HepG2 (cell line): Measurements from ENCODE around the gene SBNO1. TPM values are rescaled to one million over a fixed set of nuclear protein-coding genes. Genes with fewer than 3 reads are reported as not detected.
A peak's percentile ranks its signal among the peaks of the same experiment; 100 is the strongest.

Experiments
- AKNA ChIP-seq: sonication (generic); formaldehyde crosslinking; IDR thresholded peaks from 2 replicates; pipeline ENCODE4 v1.4.0; 2020; ENCODE audit warnings: missing genetic modification reagents, borderline replicate concordance
- CCDC6 ChIP-seq: sonication (generic); formaldehyde crosslinking; IDR thresholded peaks from 2 replicates; pipeline ENCODE4 v1.8.1; 2022; ENCODE audit warnings: mild to moderate bottlenecking, missing genetic modification reagents, moderate library complexity
- CREBL2 ChIP-seq: sonication (generic); formaldehyde crosslinking; IDR thresholded peaks from 2 replicates; pipeline ENCODE4 v1.8.1; 2023; ENCODE audit warnings: missing genetic modification reagents, mild to moderate bottlenecking, borderline replicate concordance
- CREM ChIP-seq, 2 experiments: sonication (generic) in 1 of 2; formaldehyde crosslinking in 1 of 2; IDR thresholded peaks; 2 replicates each; pipeline versions ENCODE4 v1.4.0 to v1.6.1; 2016 to 2020; ENCODE audit warnings: antibody characterized with exemption in 1 of 2, mild to moderate bottlenecking in 1 of 2, missing genetic modification reagents in 1 of 2
- KDM5B ChIP-seq: sonication (generic); formaldehyde crosslinking; IDR thresholded peaks from 2 replicates; pipeline ENCODE4 v1.4.0; 2020; ENCODE audit warnings: missing genetic modification reagents, mild to moderate bottlenecking, borderline replicate concordance
- MLLT10 ChIP-seq: sonication (generic); formaldehyde crosslinking; IDR thresholded peaks from 2 replicates; pipeline ENCODE4 v1.4.0; 2020; ENCODE audit warnings: missing genetic modification reagents
- MTA1 ChIP-seq: sonication (generic); formaldehyde crosslinking; IDR thresholded peaks from 2 replicates; pipeline ENCODE4 v1.4.0; 2020; ENCODE audit warnings: missing genetic modification reagents, mild to moderate bottlenecking, borderline replicate concordance
- ONECUT2 ChIP-seq: sonication (generic); formaldehyde crosslinking; IDR thresholded peaks from 2 replicates; pipeline ENCODE4 v1.4.0; 2020; ENCODE audit warnings: missing genetic modification reagents
- RELA ChIP-seq: sonication (generic); formaldehyde crosslinking; IDR thresholded peaks from 2 replicates; pipeline ENCODE4 v1.4.0; 2020; ENCODE audit warnings: missing genetic modification reagents
- RFXAP ChIP-seq: sonication (generic); formaldehyde crosslinking; IDR thresholded peaks from 2 replicates; pipeline ENCODE4 v1.4.0; 2020; ENCODE audit warnings: missing genetic modification reagents, borderline replicate concordance
- SIN3A ChIP-seq: IDR thresholded peaks from 2 replicates; pipeline ENCODE4 v1.6.1; 2011; ENCODE audit warnings: low read depth, mild to moderate bottlenecking, control low read depth, low read length, borderline replicate concordance
- TEAD3 ChIP-seq: optimal IDR thresholded peaks from 2 replicates; pipeline ENCODE3; 2016; ENCODE audit warnings: borderline replicate concordance
- ZC3H13 ChIP-seq: sonication (generic); formaldehyde crosslinking; IDR thresholded peaks from 2 replicates; pipeline ENCODE4 v1.8.1; 2023; ENCODE audit warnings: mild to moderate bottlenecking, missing genetic modification reagents, moderate library complexity
- ZMAT3 ChIP-seq: sonication (generic); formaldehyde crosslinking; conservative IDR thresholded peaks from 2 replicates; pipeline ENCODE4 v1.7.0; 2021; ENCODE audit warnings: missing genetic modification reagents
- ZNF160 ChIP-seq: sonication (generic); formaldehyde crosslinking; IDR thresholded peaks from 2 replicates; pipeline ENCODE4 v1.8.0; 2022; ENCODE audit warnings: mild to moderate bottlenecking, inconsistent platforms, missing genetic modification reagents
- ZNF274 ChIP-seq: sonication (generic); formaldehyde crosslinking; IDR thresholded peaks from 2 replicates; pipeline ENCODE4 v1.5.1; 2020; ENCODE audit warnings: mild to moderate bottlenecking, missing genetic modification reagents
- ZNF280B ChIP-seq: sonication (generic); formaldehyde crosslinking; IDR thresholded peaks from 2 replicates; pipeline ENCODE4 v1.5.0; 2020; ENCODE audit warnings: missing genetic modification reagents, mild to moderate bottlenecking, borderline replicate concordance
- ZNF605 ChIP-seq: sonication (generic); formaldehyde crosslinking; IDR thresholded peaks from 2 replicates; pipeline ENCODE4 v1.8.0; 2022; ENCODE audit warnings: mild to moderate bottlenecking, missing genetic modification reagents
- ZNF766 ChIP-seq: sonication (generic); formaldehyde crosslinking; IDR thresholded peaks from 2 replicates; pipeline ENCODE4 v1.5.0; 2020; ENCODE audit warnings: missing genetic modification reagents, borderline replicate concordance
- ZNF777 ChIP-seq: sonication (generic); formaldehyde crosslinking; IDR thresholded peaks from 2 replicates; pipeline ENCODE4 v1.4.0; 2020; ENCODE audit warnings: missing genetic modification reagents
- polyA plus RNA-seq, 8 experiments: library from polyadenylated mRNA; depleted of rRNA in 3 of 8; stranded (reverse) in 7 of 8; unstranded in 1 of 8; fragments of >200 nt; fragmentation: Illumina TruSeq in 4 of 8; extraction: Trizol in 4 of 8; gene quantifications; 2 replicates each; pipeline versions ENCODE4 v1.2.1 to v1.2.3, GENCODE V29; 2011 to 2016; ENCODE audit warnings: low read depth in 4 of 8, missing spikeins in 1 of 8, mixed read lengths in 1 of 8; ENCODE audit not compliant: insufficient read depth in 1 of 8
- total RNA-seq, 5 experiments: library from RNA; depleted of rRNA; stranded (reverse); fragments of >200 nt; fragmentation: Illumina TruSeq; extraction: Trizol; gene quantifications; 2 replicates each; pipeline ENCODE4 v1.2.3, GENCODE V29; 2016; ENCODE audit warnings: low read depth in 1 of 5
- TF ChIP-seq, protein P1 (sequence below): IDR thresholded peaks from 2 replicates; pipeline ENCODE4 v1.6.1; 2016; ENCODE audit warnings: control low read depth
- TF ChIP-seq, protein P2 (sequence below): IDR thresholded peaks from 2 replicates; pipeline ENCODE4 v1.6.1; 2012; ENCODE audit warnings: inconsistent platforms

SBNO1 gene
- total and polyA plus RNA-seq, 2 of the 13 experiments (the other 11 are each of a cell fraction or from before 2014, with no cell fraction given): 10.9 to 40.2 TPM

DNA sequence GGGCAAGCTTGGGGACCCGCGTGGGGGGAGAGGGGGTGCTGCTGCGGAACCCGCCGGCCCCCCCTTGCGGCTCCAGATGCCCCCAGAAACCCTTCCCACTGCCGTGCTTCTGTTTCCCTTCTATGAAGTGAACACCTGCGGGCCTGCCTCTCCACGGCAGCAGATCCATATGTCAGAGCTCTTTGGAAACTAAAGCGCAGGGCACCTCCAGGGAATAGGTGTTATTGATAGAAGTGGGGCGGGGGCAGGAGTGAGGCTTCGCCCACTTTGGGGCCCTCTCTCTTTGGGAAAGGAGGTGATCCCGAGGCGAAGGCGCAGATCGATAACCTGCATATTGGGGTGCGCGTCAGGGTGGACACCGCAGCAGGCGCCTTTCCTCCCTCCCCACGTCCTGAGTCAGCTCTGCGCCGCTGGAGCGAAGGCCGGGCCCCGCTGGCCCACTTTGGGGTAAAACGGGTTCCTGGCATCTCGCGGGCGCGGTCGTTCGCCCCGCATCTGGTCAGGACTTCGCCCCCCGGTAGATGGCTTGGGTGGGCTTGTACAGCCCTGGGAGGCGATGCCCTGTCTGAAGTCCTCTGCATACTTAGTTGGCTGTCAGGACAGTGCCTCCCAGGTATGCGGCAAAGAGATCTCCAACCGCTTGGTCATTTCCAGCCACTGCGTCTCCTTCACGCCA is 19.8 kb upstream of the SBNO1 start (continued):
- TF ChIP-seq AKNA (no peak), ZNF777 (CRISPR knock-in tag) (peak; percentile 22; the same call in 1 of the 2 replicates), TEAD3 (peak; percentile 40), KDM5B (CRISPR knock-in tag) (0 out of 2 replicates have a peak, but pooled peaks have one; percentile 41), MTA1 (CRISPR knock-in tag) (no peak), ZNF274 (CRISPR knock-in tag) (0 out of 2 replicates have a peak, but pooled peaks have one; percentile 33), CCDC6 (CRISPR knock-in tag) (no peak), ZNF280B (peak; percentile 54; the same call in 1 of the 2 replicates), CREM (IDR thresholded peaks at IDR 0.05) (no peak), CREM (CRISPR knock-in tag; IDR thresholded peaks at IDR 0.05) (no peak), ZNF605 (CRISPR knock-in tag) (no peak), ZNF766 (CRISPR knock-in tag) (no peak), ZC3H13 (no peak), MLLT10 (CRISPR knock-in tag) (no peak), RELA (no peak), ZNF160 (CRISPR knock-in tag) (no peak), ONECUT2 (CRISPR knock-in tag) (0 out of 2 replicates have a peak, but pooled peaks have one; percentile 10), ZMAT3 (no peak), RFXAP (CRISPR knock-in tag) (no peak), SIN3A (0 out of 2 replicates have a peak, but pooled peaks have one; percentile 5), CREBL2 (CRISPR knock-in tag) (no peak)
- TF ChIP-seq, protein P1, sequence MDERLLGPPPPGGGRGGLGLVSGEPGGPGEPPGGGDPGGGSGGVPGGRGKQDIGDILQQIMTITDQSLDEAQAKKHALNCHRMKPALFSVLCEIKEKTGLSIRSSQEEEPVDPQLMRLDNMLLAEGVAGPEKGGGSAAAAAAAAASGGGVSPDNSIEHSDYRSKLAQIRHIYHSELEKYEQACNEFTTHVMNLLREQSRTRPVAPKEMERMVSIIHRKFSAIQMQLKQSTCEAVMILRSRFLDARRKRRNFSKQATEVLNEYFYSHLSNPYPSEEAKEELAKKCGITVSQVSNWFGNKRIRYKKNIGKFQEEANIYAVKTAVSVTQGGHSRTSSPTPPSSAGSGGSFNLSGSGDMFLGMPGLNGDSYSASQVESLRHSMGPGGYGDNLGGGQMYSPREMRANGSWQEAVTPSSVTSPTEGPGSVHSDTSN: no peak
- TF ChIP-seq, protein P2, sequence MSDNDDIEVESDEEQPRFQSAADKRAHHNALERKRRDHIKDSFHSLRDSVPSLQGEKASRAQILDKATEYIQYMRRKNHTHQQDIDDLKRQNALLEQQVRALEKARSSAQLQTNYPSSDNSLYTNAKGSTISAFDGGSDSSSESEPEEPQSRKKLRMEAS: 0 out of 2 replicates have a peak, but pooled peaks have one; percentile 5
